ENCODE data around the gene CROT. TPM values are rescaled to one million over a fixed set of nuclear protein-coding genes. Genes with fewer than 3 reads are reported as not detected.

The CROT gene
- polyA plus RNA-seq, 10 donors, result 7.2 to 14.4 (median 12.8) TPM

DNA sequence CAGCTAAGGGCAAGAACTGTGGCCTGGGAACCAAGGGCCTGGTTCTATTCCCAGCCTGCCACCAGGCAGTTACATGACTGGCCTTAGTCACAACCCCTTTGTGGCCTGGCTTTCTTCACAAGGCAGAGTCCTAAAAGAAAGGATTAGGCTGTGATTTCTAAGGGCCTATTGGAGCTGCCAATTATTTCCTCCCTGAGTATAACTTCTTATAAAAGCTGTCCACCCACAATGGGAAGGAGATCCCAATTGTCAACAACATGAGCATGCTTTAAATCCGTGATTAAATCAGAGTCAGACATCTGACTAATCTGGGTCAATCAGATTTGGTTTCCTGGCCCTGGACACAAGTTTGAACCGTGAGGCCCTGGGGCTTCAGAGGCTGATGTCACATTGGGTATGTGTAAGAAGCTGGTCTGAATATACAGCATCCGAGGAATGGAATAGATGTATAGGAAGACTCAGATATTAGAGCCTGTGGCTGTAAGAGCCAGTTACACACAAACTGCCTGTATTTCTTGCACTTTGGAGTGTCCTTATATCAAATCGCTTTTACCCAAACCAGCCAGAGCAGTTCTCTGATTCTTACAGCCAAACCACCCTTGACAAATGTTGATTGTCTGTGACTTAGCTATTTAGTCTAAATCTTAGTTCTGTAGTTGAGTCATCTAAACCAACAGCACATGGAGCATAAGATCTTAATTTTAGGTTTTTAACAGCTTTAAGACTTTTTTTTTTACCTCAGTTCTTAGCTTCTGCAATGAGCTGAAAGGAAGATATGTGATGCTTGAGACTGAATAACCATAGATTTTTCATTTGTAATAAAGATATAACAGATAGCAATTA lies 68.7 kb downstream of the CROT start:
- DNase-seq, result peak in 1 of 3 donors; percentile 7

- DNase-seq, result no peak
Measured at GRCh38 chr7:87414794-87415188, 69.3 kb downstream of the CROT start.

DNA sequence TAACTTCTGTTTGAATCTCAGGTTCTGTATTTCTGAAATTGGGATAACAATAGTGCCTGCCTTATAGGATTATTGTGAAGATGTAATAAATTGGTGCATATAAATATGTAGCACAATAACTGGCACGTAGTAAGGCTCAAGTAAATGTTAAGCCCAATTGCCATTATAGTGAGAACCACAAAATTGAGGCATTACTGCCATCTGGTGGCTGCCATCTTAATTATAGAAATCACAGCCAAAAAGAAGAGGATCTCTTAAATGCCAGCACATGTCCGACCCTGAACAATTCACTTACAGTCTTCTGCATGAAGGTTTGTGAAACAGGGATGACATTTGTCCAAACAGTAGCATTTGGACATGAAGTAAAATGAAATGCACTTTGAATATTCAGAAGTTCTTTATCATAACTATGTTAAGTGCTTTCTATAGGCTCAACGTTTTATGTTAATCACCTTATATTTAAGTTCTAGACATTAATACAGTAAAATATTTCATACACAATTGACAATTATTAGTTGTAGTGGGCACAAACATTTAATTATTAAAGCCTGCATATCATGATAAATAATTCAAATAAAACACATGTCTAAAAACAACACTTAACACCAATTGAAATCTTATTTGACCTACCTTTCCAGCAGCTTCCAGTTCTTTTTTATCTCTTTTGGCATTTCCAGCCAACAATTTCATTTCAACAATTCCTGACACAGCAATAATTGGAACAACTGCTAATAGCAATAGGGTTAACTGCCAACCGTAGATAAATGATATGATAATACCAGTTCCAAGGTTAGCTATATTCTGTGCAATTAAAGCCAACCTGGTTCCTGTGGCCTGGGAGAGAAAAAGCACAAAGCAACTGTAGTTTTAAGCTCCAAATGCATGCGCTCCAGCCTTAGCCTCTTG lies 71.5 kb downstream of the CROT start:
- DNase-seq, result peak; percentile 53 to 79 (median 71)

DNA sequence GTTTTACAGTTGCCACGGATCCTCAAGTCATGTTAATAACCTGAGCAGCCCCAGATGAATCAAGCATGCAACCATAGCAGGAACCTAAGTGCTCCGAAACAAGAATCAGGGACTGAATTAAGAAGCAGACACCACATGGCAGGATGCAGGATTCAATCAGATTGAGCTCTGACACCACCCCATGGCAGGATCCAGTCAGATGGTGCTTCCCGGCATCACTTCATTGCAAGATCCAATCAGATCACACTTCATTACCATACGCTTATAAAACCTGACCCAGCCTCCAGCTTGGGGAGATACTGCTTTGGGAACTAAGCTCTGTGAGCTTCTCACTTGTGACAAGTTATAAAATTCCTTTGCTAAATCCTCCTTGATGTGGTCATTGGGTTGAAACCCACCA lies 74.7 kb downstream of the CROT start:
- no peak for DNase-seq

- DNase-seq, result no peak
Measured at GRCh38 chr7:87424075-87424474, 78.6 kb downstream of the CROT start.

DNA sequence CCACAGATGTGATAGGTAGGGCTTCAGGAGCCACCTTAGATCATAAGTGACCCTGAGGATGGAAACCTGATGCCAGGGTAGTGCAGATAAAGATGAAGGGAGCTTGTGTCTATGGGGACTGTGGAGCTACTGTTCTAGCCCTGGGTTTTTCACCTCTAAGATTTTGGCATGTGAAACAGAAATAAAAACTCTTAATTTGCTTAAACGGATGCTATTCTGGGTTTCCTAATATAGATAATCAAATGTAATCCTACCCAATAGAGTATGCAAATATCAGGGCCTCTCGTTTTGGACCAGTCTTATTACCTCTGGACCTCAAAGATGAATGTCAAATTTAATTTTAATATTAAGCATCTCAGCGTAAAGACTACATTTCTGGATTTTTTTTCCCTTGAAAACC lies 80.7 kb downstream of the CROT start:
- no peak for DNase-seq

- peak in 1 of 3 donors; percentile 14 for DNase-seq
Measured at GRCh38 chr7:87427288-87427687, 81.8 kb downstream of the CROT start.

- DNase-seq, result no peak
Measured at GRCh38 chr7:87432536-87432935, 87.1 kb downstream of the CROT start.

DNA sequence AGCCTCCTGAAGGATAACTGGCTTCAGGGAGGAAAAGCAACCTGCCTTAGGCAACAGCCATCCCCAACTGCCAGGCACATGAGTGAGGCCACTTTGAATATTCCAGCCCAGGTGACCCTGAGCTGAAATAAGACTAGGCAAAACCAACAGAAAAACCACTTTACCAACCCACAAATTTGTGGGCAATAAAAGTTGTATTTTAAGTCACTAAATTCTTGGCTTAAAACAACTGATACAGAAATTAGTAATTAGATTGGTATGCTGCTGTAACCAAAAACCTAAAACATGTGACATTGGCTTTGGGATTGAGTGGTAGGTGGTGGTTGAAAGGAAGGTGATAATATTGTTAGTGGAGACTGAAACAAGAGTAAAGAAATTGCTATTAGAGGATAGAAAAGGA lies 90.1 kb downstream of the CROT start:
- no peak for DNase-seq

- peak in 1 of 3 donors; percentile 16 for DNase-seq
Measured at GRCh38 chr7:87445897-87446296, 100.4 kb downstream of the CROT start.

GRCh38 chr7:87447116-87447635 lies 101.7 kb downstream of the CROT start:
- peak in 1 of 3 donors; percentile 7 for DNase-seq

DNA sequence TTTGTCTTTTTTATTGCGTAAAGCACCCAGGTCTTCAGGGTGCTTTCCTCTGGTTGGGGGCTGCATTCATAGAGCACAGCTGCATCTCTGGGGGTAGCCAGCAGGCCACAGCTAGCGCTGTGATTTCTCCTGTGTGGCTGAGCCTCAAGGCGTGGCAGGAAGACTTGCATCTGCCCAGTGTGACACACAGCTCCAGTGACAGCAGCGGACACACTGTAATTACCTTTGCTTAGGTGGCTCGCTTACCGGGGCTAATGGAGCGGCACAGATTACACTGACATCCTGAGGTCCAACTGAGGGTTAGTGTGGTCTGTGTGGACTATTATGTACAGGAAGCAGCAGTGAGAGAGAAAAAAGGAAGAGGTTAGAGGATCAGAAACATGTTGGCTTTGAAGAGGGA lies 102.9 kb downstream of the CROT start:
- DNase-seq, result no peak

Other genes with a start within 250 kb of the CROT start
- gene DMTF1, start 193.2 kb upstream of the CROT start, polyA plus RNA-seq (ENCODE audit: insufficient read length in 10 of 10), result 100 to 1,000 TPM in 4 of 10 donors, 10 to 100 TPM in 6; 54.3 to 168 (median 85.3) TPM
- 10 to 100 TPM; 14.2 to 26.1 (median 18.6) TPM for gene TMEM243, start 125.9 kb upstream of the CROT start, polyA plus RNA-seq (ENCODE audit: insufficient read length in 10 of 10)
- gene ABCB4, start 130.0 kb downstream of the CROT start, polyA plus RNA-seq (ENCODE audit: insufficient read length in 10 of 10), result 1 to 10 TPM in 1 of 10 donors, under 1 TPM in 9; 0.14 to 1.4 (median 0.34) TPM